GM19023 (cell line): ENCODE measurements around the gene LSM2.
"Not testable (repeated sequence)": the region's sequence is repeated elsewhere in the genome, so short reads cannot be mapped to it uniquely, and the experiment has no call there.

Source experiments
- ATAC-seq: cut with Tn5 transposase; IDR thresholded peaks from one replicate; pipeline ENCODE4 v1.9.1; 2021; ENCODE audit warnings: mild to moderate bottlenecking, moderate library complexity; ENCODE audit not compliant: unreplicated experiment

The LSM2 gene

GRCh38 chr6:31806470-31807272 lies at the start of gene LSM2:
LSM2 (minus strand) TSS chr6:31806966; CDS start chr6:31806757, 209 bp downstream.
- ATAC-seq, result peak; percentile 87

GRCh38 chr6:31851980-31852718 lies 45.4 kb upstream of the LSM2 start:
- not testable (repeated sequence) for ATAC-seq

GRCh38 chr6:31851485-31851832 lies 44.7 kb upstream of the LSM2 start:
- ATAC-seq, result no peak

- no peak for ATAC-seq
Measured at GRCh38 chr6:31850765-31851484, 44.2 kb upstream of the LSM2 start.

- no peak for ATAC-seq
Measured at GRCh38 chr6:31847276-31847978, 40.7 kb upstream of the LSM2 start.

- no peak for ATAC-seq
Measured at GRCh38 chr6:31844507-31844906, 37.7 kb upstream of the LSM2 start.

GRCh38 chr6:31842053-31842452 lies 35.3 kb upstream of the LSM2 start:
- ATAC-seq, result no peak

GRCh38 chr6:31839779-31840126 lies 33.0 kb upstream of the LSM2 start:
- not testable (repeated sequence) for ATAC-seq

- no peak for ATAC-seq
Measured at GRCh38 chr6:31838968-31839367, 32.2 kb upstream of the LSM2 start.

GRCh38 chr6:31838114-31838553 lies 31.4 kb upstream of the LSM2 start:
- not testable (repeated sequence) for ATAC-seq

GRCh38 chr6:31837369-31838113 lies 30.8 kb upstream of the LSM2 start:
- ATAC-seq, result no peak

GRCh38 chr6:31836474-31837368 lies 30.0 kb upstream of the LSM2 start:
- no peak for ATAC-seq

- ATAC-seq, result no peak
Measured at GRCh38 chr6:31836047-31836473, 29.3 kb upstream of the LSM2 start.

GRCh38 chr6:31834367-31835250 lies 27.8 kb upstream of the LSM2 start:
- ATAC-seq, result peak; percentile 61

GRCh38 chr6:31831350-31832215 lies 24.8 kb upstream of the LSM2 start:
- ATAC-seq, result no peak

- ATAC-seq, result no peak
Measured at GRCh38 chr6:31830886-31831335, 24.1 kb upstream of the LSM2 start.

- ATAC-seq, result no peak
Measured at GRCh38 chr6:31829633-31830283, 23.0 kb upstream of the LSM2 start.
